IPS-NIHi7 (cell line): ENCODE results near the gene FAM156B.
"Not testable (repeated sequence)": the region's sequence is repeated elsewhere in the genome, so short reads cannot be mapped to it uniquely, and the experiment has no call there.

Source experiments
- DNase-seq: peaks from one replicate; pipeline ENCODE4 v3.0.0; 2012; ENCODE audit warnings: mixed read lengths; ENCODE audit errors: extremely low spot score

Gene FAM156B

DNA sequence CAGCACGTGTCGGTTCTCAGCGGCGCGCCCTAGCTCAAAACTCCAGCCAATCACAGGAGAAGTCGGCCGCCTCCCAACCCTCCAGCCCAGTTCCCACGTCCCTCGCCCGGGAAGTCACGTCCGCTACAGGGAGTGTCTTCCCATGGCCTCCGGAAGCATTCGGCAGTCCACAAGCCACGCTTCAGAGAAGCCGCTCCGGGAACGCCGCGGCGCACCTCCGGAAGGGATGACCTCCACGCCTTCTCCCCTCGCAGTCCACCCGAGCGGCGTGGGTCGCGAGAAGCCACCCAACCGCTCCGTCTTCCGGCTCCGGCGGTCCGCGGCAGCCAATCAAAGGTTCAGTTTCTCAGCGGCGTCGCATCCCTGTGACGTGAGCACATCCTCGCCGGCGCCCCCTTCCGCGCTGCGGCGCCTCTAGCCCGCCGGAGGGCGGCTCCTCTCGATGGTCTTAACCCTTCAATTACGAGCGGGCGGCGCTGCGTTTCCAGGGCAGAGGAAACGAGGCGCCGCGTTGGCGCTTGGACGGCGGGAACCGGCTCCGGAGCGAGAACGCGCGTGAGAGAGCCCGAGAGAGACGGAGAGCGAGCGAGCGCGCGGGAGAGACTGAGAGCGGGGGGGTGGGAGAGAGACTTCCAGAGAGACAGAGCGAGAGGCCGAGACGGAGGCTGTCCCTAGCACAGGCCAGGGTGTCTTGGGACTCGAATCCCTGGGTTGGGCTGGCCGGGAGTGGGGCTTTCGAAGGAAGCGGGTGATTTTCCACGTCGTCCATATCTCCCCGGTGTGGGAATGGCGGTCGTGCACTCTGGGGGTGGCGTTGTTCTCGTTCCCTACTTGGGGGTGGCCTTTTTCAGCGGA lies at the start of gene FAM156B:
TSS of gene FAM156B (plus strand) at position 476 of the 855 bp plus-strand sequence. CDS start 9,896 bp downstream, outside the sequence.
- not testable (repeated sequence) for DNase-seq

GRCh38 chrX:52852110-52852860 lies 44.8 kb upstream of the FAM156B start:
- DNase-seq: no peak

- DNase-seq: not testable (repeated sequence)
Observed at GRCh38 chrX:52856991-52857525, 40.1 kb upstream of the FAM156B start.

DNA sequence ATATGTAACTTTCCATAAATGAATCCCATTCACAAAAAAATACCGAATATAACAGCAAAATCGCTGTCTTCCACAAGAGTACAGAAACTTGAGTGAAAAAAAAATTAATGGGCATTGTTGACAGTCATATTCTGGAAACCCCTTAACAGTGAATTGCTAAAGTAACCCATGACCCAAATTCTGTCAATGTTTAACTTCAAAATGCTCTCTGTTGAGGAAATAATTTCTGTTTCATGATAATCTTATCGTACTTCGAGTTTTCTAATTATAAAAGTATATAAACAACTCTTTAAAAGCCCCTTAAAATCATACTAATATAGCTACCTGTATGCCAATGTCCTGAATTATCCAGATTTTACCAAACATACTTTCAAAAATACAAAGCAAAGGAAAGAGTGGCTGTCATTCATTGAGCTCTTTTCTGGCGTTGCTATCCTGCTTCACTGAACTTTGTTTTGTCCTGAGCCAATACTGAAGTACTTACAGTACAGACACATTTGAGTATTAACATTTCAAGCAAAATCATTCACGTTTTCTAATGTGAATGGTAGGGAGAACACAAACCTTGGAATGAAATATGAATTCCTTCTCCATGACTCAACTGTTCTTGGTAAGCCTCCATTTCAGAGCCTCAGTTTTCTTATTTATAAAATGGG lies 31.7 kb upstream of the FAM156B start:
- DNase-seq: no peak

GRCh38 chrX:52867610-52868348 lies 29.4 kb upstream of the FAM156B start, which contains the start of gene XAGE3:
Gene XAGE3, minus strand, starts transcription at chrX:52868083. Its CDS starts 950 bp downstream, at chrX:52867133.
- no peak for DNase-seq

GRCh38 chrX:52870046-52870445 lies 27.1 kb upstream of the FAM156B start:
- no peak for DNase-seq

DNA sequence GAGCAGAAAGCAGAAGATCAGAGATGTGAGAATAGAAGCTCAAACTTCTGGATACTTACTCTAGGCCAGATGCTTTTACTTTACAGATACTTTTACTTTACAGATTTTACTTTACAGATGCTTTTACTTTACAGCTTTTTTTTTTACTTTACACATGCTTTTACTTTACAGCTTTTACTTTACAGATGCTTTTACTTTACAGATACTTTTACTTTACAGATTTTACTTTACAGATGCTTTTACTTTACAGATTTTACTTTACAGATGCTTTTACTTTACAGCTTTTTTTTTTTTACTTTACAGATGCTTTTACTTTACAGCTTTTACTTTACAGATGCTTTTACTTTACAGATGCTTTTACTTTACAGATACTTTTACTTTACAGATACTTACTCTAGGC lies 23.3 kb upstream of the FAM156B start:
- not testable (repeated sequence) for DNase-seq

DNA sequence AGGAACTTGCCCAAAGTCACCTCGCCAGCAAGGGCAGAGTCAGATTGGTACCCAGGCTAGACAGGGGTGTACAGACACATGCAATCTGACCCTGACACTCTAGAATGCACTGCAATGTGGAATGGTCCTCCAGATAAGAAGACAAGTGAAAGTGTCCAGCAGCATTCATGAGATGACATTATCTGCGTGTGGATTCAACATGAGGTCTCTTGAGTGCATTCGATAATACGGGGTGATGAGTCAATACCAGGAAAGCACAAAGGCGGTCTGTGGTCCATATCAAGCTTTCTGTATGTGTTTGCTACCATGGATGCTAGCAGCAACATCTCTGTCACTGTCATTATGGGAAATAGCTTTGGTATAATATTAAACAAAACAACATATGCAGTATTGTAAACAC lies 22.5 kb upstream of the FAM156B start:
- DNase-seq: no peak

- DNase-seq: not testable (repeated sequence)
Observed at GRCh38 chrX:52875436-52875835, 21.7 kb upstream of the FAM156B start.

GRCh38 chrX:52876386-52876785 lies 20.7 kb upstream of the FAM156B start:
- not testable (repeated sequence) for DNase-seq

DNA sequence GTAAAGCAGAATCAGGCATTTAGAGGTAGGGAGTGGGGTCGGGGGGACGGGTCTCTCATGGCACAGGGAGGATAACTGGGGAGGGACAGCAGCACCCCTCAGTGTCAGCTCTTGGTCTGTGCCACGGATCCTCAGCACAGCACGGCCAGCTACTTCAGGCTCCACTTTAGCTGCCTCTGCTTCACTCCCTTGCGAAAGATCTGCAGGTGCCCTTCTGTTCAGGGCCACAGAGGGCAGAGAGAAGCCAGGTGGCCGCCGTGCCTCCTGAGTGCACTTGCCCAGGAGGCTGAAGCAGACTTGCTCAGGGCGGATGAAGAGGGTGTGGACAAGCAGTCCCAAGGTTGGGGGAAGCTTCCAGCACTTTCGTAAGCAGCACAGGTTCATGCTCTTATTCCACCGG lies 9.7 kb upstream of the FAM156B start:
- DNase-seq: not testable (repeated sequence)

GRCh38 chrX:52888090-52888489 lies 9.0 kb upstream of the FAM156B start:
- not testable (repeated sequence) for DNase-seq

- DNase-seq: not testable (repeated sequence)
Observed at GRCh38 chrX:52896438-52896837, 692 bp upstream of the FAM156B start.

DNA sequence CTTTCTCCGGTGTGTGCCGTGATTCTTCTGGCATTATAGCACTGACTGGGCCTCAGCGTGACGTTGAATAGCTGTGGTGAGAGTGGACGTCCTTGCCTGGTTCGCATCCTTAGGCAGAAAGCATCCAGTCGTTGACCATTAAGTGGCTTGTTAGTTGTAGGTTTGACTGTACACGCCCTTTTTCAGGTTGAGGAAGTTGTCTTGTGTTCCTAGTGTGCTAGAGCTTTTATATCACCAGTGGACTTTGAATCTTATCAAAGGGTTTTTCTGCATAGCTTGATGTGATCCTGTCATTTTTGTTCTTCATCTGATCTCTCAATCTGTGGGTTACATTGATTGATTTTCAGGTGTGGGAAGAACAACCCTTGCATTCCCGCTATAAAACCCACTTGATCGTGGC lies 8.4 kb downstream of the FAM156B start:
- DNase-seq: not testable (repeated sequence)

DNA sequence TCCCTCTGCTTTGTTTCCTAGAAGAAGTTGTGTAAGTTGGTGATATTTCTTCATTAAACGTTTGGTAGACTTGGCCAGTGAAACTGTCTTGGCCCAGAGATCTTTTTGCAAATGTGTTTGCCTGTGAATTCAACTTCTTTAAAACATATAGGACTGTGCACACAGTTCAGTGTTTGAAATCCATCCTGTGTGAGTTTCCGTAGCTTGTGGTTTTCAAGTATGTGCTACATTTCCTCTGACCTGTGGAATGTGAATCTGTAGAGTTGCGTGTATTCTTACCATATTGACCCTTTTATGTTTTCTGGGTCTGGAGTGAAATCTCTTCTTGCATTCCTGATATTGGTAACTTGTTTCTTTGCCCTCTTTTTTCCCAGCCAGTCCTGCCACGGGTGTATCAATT lies 8.9 kb downstream of the FAM156B start:
- not testable (repeated sequence) for DNase-seq

DNA sequence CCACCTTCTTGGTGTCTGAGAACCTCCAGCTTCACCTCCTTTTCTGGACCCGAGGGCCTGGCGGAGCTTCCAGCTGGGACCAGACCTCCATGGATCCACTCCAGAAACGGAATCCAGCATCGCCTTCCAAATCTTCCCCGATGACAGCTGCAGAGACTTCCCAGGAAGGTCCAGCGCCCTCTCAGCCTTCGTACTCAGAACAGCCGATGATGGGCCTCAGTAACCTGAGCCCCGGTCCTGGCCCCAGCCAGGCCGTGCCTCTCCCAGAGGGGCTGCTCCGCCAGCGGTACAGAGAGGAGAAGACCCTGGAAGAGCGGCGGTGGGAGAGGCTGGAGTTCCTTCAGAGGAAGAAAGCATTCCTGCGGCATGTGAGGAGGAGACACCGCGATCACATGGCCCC lies 10.0 kb downstream of the FAM156B start:
- DNase-seq: not testable (repeated sequence)

GRCh38 chrX:52907900-52908299 lies 10.8 kb downstream of the FAM156B start:
- not testable (repeated sequence) for DNase-seq

DNA sequence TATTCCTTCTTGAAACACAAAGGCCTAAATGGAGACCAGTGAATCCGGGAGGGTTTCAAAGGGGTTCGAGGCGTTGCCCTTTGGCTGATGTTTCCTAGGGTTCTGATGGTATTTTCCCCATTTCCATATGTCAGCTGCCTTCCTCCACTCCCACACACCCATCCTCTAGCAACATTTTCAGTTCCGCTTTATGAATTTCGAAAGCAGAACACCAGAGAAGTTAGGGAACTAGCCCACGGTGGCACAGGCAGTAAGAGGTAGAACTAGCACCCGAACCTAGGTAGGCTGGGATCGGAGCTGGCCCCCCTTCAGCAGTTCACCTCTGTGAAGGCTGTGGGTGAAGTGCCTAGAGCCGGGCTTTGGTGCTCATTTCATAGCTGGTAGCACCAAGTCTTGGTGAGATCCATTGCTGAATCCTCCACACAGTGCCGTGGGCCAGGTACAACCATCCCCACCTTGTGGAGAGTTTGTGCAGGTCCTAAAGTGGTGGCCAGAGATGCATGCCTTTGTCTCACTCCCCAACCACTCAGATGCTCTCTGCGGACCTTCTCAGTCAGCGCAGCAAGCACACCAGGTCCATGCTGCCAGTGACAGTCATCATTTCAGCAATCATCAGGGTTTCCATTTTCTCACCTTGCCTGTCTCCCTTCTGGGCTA lies 12.3 kb downstream of the FAM156B start:
- DNase-seq: not testable (repeated sequence)

DNA sequence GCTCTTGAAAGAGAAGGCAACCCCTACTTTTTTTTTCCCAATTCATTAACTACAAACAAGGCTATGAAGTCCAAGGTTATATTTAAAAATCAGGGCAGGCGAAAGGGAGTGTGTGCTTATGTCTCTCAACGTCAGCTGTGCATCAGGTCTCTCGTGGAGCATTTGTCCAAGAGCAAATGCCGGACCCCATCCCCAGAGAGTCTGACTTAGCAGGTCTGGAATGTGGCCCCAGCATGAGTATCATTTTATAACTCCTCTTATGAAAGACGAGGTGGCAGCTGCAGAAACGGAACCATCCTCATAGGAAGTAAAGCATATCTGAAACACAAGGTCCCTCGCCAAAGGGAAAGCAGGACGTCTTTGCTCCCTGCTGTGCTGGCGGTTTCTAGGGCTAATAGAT lies 16.6 kb downstream of the FAM156B start:
- DNase-seq: not testable (repeated sequence)

GRCh38 chrX:52914704-52915103 lies 17.6 kb downstream of the FAM156B start:
- not testable (repeated sequence) for DNase-seq
